IgD-negative memory B cell (primary cell): ENCODE data around the gene PNMA8A. TPM values are rescaled to one million over a fixed set of nuclear protein-coding genes. Genes with fewer than 3 reads are reported as not detected.

Experiments used
- H3K27ac Mint-ChIP-seq, 3 donors: one replicate each; pipeline ENCODE4 v1.8.0; 2020 to 2022; ENCODE audit warnings: mild to moderate bottlenecking in 3 of 3, mixed read lengths in 3 of 3, moderate library complexity in 1 of 3
- H3K27me3 Mint-ChIP-seq: one replicate; pipeline ENCODE4 v1.8.0; 2021; ENCODE audit warnings: mixed read lengths
- H3K36me3 Mint-ChIP-seq: one replicate; pipeline ENCODE4 v1.8.0; 2020; ENCODE audit warnings: mild to moderate bottlenecking, mixed read lengths
- H3K4me1 Mint-ChIP-seq, 3 donors: one replicate each; pipeline ENCODE4 v1.8.0; 2020 to 2022; ENCODE audit warnings: mixed read lengths in 3 of 3, mild to moderate bottlenecking in 1 of 3
- H3K4me3 Mint-ChIP-seq, 4 donors: one replicate each; pipeline ENCODE4 v1.8.0; 2020 to 2022; ENCODE audit warnings: mild to moderate bottlenecking in 4 of 4, mixed read lengths in 4 of 4, moderate library complexity in 3 of 4
- H3K9me3 Mint-ChIP-seq, 3 donors: one replicate each; pipeline ENCODE4 v1.8.0; 2020 to 2021; ENCODE audit warnings: mixed read lengths in 3 of 3, mild to moderate bottlenecking in 1 of 3
- polyA plus RNA-seq: library from polyadenylated mRNA; unstranded; fragments of 300-500 nt; fragmentation: Illumina TruSeq; gene quantifications from one replicate; pipeline ENCODE4 v1.2.3, GENCODE V29; 2021

Gene PNMA8A
- polyA plus RNA-seq, 1 donor from 2014 or later: not detected

- Mint-ChIP-seq H3K9me3 (peaks cover 0 to 7% (median 0%) of the 10 kb centered on the region in 3 donors), H3K4me3 (no peak overlapping the region), H3K4me1 (peaks cover 5 to 9% (median 8%) of the 10 kb centered on the region in 3 donors), H3K36me3 (no peaks in the 10 kb centered on the region), H3K27me3 (peaks cover 18% of the 10 kb centered on the region), H3K27ac (no peak overlapping the region)
Measured at GRCh38 chr19:46463516-46463915, 7.8 kb downstream of the PNMA8A start.

GRCh38 chr19:46461537-46461936 lies 9.8 kb downstream of the PNMA8A start:
- H3K4me3 Mint-ChIP-seq: no peak overlapping the region
- peaks cover 20% of the 10 kb centered on the region for H3K27me3 Mint-ChIP-seq
- H3K9me3 Mint-ChIP-seq: peaks cover 0 to 3% (median 1%) of the 10 kb centered on the region in 3 donors
- no peak overlapping the region for H3K27ac Mint-ChIP-seq
- peaks cover under 1 to 4% (median 3%) of the 10 kb centered on the region in 3 donors for H3K4me1 Mint-ChIP-seq
- no peaks in the 10 kb centered on the region for H3K36me3 Mint-ChIP-seq

- no peaks in the 10 kb centered on the region for H3K4me1 Mint-ChIP-seq
- H3K36me3 Mint-ChIP-seq: no peaks in the 10 kb centered on the region
- peaks cover 16% of the 10 kb centered on the region for H3K27me3 Mint-ChIP-seq
- no peak overlapping the region for H3K27ac Mint-ChIP-seq
- peaks cover 0 to 3% (median 1%) of the 10 kb centered on the region in 3 donors for H3K9me3 Mint-ChIP-seq
- H3K4me3 Mint-ChIP-seq: no peak overlapping the region
Measured at GRCh38 chr19:46460981-46461380, 10.4 kb downstream of the PNMA8A start.

GRCh38 chr19:46460055-46460454 lies 11.3 kb downstream of the PNMA8A start:
- no peak overlapping the region for H3K4me3 Mint-ChIP-seq
- no peaks in the 10 kb centered on the region for H3K36me3 Mint-ChIP-seq
- H3K9me3 Mint-ChIP-seq: peaks cover 0 to 3% (median 0%) of the 10 kb centered on the region in 3 donors
- H3K27me3 Mint-ChIP-seq: peaks cover 16% of the 10 kb centered on the region
- H3K27ac Mint-ChIP-seq: no peak overlapping the region
- H3K4me1 Mint-ChIP-seq: no peaks in the 10 kb centered on the region

GRCh38 chr19:46456930-46457329 lies 14.4 kb downstream of the PNMA8A start:
- H3K4me3 Mint-ChIP-seq: no peak overlapping the region
- no peaks in the 10 kb centered on the region for H3K36me3 Mint-ChIP-seq
- no peaks in the 10 kb centered on the region for H3K4me1 Mint-ChIP-seq
- H3K9me3 Mint-ChIP-seq: peaks cover 0 to 3% (median 2%) of the 10 kb centered on the region in 3 donors
- H3K27me3 Mint-ChIP-seq: peaks cover 11% of the 10 kb centered on the region
- H3K27ac Mint-ChIP-seq: no peak overlapping the region

- peaks cover 6 to 10% (median 8%) of the 10 kb centered on the region in 3 donors for H3K9me3 Mint-ChIP-seq
- H3K4me3 Mint-ChIP-seq: no peak overlapping the region
- H3K27me3 Mint-ChIP-seq: peaks cover 8% of the 10 kb centered on the region
Measured at GRCh38 chr19:46454244-46454643, 17.1 kb downstream of the PNMA8A start.

GRCh38 chr19:46453661-46454060 lies 17.7 kb downstream of the PNMA8A start:
- H3K9me3 Mint-ChIP-seq: peaks cover 7 to 10% (median 8%) of the 10 kb centered on the region in 3 donors
- no peaks in the 10 kb centered on the region for H3K4me1 Mint-ChIP-seq
- no peak overlapping the region for H3K27ac Mint-ChIP-seq
- H3K36me3 Mint-ChIP-seq: no peaks in the 10 kb centered on the region
- peaks cover 5% of the 10 kb centered on the region for H3K27me3 Mint-ChIP-seq
- H3K4me3 Mint-ChIP-seq: no peak overlapping the region

More at GRCh38 chr19:46454244-46454643, 17.1 kb downstream of the PNMA8A start:
- Mint-ChIP-seq H3K36me3 (no peaks in the 10 kb centered on the region), H3K4me1 (no peaks in the 10 kb centered on the region), H3K27ac (no peak overlapping the region)

- no peak overlapping the region for H3K4me3 Mint-ChIP-seq
- peaks cover 2% of the 10 kb centered on the region for H3K27me3 Mint-ChIP-seq
- H3K27ac Mint-ChIP-seq: no peak overlapping the region
- H3K9me3 Mint-ChIP-seq: peaks cover 7 to 8% (median 8%) of the 10 kb centered on the region in 3 donors
- no peaks in the 10 kb centered on the region for H3K4me1 Mint-ChIP-seq
- no peaks in the 10 kb centered on the region for H3K36me3 Mint-ChIP-seq
Measured at GRCh38 chr19:46452186-46452585, 19.2 kb downstream of the PNMA8A start.

GRCh38 chr19:46451352-46451751 lies 20.0 kb downstream of the PNMA8A start:
- no peak overlapping the region for H3K27ac Mint-ChIP-seq
- no peaks in the 10 kb centered on the region for H3K4me1 Mint-ChIP-seq
- H3K9me3 Mint-ChIP-seq: peaks cover 7 to 8% (median 8%) of the 10 kb centered on the region in 3 donors
- H3K4me3 Mint-ChIP-seq: no peak overlapping the region
- no peaks in the 10 kb centered on the region for H3K36me3 Mint-ChIP-seq
- H3K27me3 Mint-ChIP-seq: peaks cover 2% of the 10 kb centered on the region

- Mint-ChIP-seq H3K4me1 (no peaks in the 10 kb centered on the region), H3K9me3 (peaks cover 7 to 8% (median 8%) of the 10 kb centered on the region in 3 donors), H3K4me3 (no peak overlapping the region), H3K36me3 (peaks cover 1% of the 10 kb centered on the region), H3K27me3 (peaks cover 7% of the 10 kb centered on the region), H3K27ac (no peak overlapping the region)
Measured at GRCh38 chr19:46450737-46451136, 20.6 kb downstream of the PNMA8A start.

GRCh38 chr19:46449228-46449627 lies 22.1 kb downstream of the PNMA8A start:
- Mint-ChIP-seq H3K36me3 (peaks cover 1% of the 10 kb centered on the region), H3K27ac (no peak overlapping the region), H3K4me1 (no peaks in the 10 kb centered on the region), H3K9me3 (peaks cover 7 to 8% (median 8%) of the 10 kb centered on the region in 3 donors), H3K27me3 (peaks cover 7% of the 10 kb centered on the region), H3K4me3 (no peak overlapping the region)

GRCh38 chr19:46448601-46449000 lies 22.8 kb downstream of the PNMA8A start:
- H3K36me3 Mint-ChIP-seq: peaks cover 1% of the 10 kb centered on the region
- no peak overlapping the region for H3K4me3 Mint-ChIP-seq

GRCh38 chr19:46447824-46448223 lies 23.5 kb downstream of the PNMA8A start:
- Mint-ChIP-seq H3K4me3 (no peak overlapping the region), H3K27ac (no peak overlapping the region), H3K27me3 (peaks cover 7% of the 10 kb centered on the region), H3K36me3 (peaks cover 1% of the 10 kb centered on the region), H3K4me1 (peaks cover 0 to 3% (median 0%) of the 10 kb centered on the region in 3 donors), H3K9me3 (peaks cover 7 to 12% (median 9%) of the 10 kb centered on the region in 3 donors)

More at GRCh38 chr19:46448601-46449000, 22.8 kb downstream of the PNMA8A start:
- H3K4me1 Mint-ChIP-seq: no peaks in the 10 kb centered on the region
- peaks cover 7% of the 10 kb centered on the region for H3K27me3 Mint-ChIP-seq
- no peak overlapping the region for H3K27ac Mint-ChIP-seq
- H3K9me3 Mint-ChIP-seq: peaks cover 7 to 8% (median 7%) of the 10 kb centered on the region in 3 donors

GRCh38 chr19:46447006-46447405 lies 24.4 kb downstream of the PNMA8A start:
- H3K4me3 Mint-ChIP-seq: no peak overlapping the region
- peaks cover 0 to 3% (median 0%) of the 10 kb centered on the region in 3 donors for H3K4me1 Mint-ChIP-seq
- H3K27me3 Mint-ChIP-seq: peaks cover 7% of the 10 kb centered on the region
- peaks cover 1% of the 10 kb centered on the region for H3K36me3 Mint-ChIP-seq
- H3K9me3 Mint-ChIP-seq: peaks cover 7 to 12% (median 9%) of the 10 kb centered on the region in 3 donors
- H3K27ac Mint-ChIP-seq: no peak overlapping the region

- Mint-ChIP-seq H3K27me3 (peaks cover 5% of the 10 kb centered on the region), H3K4me1 (peaks cover 0 to 3% (median 0%) of the 10 kb centered on the region in 3 donors), H3K27ac (no peak overlapping the region), H3K36me3 (peaks cover 1% of the 10 kb centered on the region), H3K9me3 (peaks cover 7 to 12% (median 9%) of the 10 kb centered on the region in 3 donors), H3K4me3 (no peak overlapping the region)
Measured at GRCh38 chr19:46446021-46446420, 25.3 kb downstream of the PNMA8A start.

GRCh38 chr19:46442808-46443450 lies 28.4 kb downstream of the PNMA8A start:
- no peak overlapping the region for H3K4me3 Mint-ChIP-seq

More at GRCh38 chr19:46442808-46443450, 28.4 kb downstream of the PNMA8A start:
- Mint-ChIP-seq H3K9me3 (peaks cover 0 to 4% (median 2%) of the 10 kb centered on the region in 3 donors), H3K27me3 (peaks cover 5% of the 10 kb centered on the region), H3K4me1 (peaks cover 0 to 3% (median 0%) of the 10 kb centered on the region in 3 donors), H3K36me3 (peaks cover 1% of the 10 kb centered on the region), H3K27ac (no peak overlapping the region)
